Fibroblast of skin of left biceps (primary cell): ENCODE data around the gene PDE9A.
"Not testable (repeated sequence)": the region's sequence is repeated elsewhere in the genome, so short reads cannot be mapped to it uniquely, and the experiment has no call there.

Experiments
- DNase-seq, 2 experiments: peaks; one replicate each; pipeline ENCODE4 v3.0.0-alpha.2; 2013; ENCODE audit warnings: low read depth in 2 of 2

PDE9A gene

DNA sequence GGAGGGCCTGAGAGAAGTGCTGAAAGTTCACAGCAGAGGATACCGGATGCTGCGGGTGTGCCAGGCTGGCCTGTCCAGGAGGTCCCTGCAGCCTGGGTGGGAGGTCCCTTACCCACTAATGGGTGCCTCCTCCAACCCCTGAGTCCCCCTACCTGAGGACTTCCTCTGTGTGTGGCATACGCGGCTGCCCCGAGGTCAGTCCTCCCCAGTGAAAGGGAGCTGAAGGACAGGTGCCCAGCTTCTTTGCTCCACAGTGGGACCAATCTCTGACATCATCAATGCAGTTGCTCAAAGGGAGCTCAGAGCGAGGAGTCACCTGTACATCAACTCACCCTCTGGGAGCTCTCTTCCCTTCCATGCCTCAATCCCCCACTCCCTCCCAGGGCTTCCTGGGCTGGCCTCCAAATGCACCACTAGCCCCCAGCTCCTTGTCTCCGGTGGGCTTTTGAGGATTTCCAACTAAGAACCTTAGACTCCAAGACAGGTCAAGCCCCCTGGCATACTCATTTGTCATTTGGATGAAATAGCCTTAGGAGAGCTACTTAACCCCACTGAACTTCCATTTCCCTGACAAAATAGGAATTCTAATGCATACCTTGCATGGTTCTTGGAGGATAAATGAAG, 53.9 kb downstream of the PDE9A start:
- DNase-seq = no peak

DNA sequence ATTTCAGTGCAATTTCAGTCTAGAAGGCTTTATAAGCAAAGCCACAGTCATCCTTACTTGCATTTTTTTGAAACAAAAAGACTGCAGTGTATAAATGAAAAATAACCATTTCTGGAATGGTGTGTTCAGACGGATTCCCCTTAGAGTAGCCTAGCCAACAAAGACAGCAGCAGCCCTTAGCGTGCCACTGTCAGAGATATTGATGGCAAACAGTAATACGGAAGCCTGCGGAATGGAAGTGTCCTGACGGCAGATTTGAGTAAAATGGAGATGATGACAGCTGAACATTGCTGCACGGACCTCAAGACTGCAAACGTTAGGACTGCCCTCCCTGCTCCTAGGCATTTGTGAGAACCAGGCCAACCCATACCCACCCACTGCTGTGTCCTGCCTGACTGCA, 54.7 kb downstream of the PDE9A start:
- DNase-seq = no peak

DNA sequence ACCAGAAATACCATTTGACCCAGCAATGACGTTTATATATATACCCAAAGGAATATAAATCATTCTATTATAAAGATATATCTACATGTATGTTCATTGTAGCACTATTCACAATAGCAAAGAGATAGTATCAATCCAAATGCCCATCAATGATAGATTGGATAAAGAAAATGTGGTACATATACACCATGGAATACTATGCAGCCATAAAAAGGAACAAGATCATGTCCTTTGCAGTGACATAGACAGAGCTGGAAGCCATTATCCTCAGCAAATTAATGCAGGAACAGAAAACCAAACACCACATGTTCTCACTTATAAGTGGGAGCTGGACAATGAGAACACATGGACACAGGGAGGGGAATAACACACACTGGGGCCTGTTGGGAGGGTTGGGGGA, 55.5 kb downstream of the PDE9A start:
- DNase-seq = not testable (repeated sequence)

DNA sequence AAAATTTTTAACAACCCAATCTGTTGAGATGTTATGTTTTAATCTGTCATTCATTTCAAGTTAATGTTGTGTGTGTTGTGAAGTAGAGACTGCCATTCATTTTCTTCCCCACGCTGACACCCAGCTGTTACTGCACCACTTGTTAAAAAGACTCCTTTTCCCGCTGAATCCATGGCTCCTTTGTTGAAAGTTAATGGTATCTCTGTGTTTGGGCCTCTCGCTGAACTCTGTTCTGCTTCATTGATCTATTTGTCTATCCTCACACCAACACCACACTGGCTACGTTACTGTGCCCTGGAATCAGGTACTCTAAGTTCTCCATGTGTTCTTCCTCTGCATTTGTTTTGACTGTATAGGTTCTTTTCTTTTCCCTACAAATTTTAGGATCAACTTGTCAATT, 58.2 kb downstream of the PDE9A start:
- no peak for DNase-seq

DNA sequence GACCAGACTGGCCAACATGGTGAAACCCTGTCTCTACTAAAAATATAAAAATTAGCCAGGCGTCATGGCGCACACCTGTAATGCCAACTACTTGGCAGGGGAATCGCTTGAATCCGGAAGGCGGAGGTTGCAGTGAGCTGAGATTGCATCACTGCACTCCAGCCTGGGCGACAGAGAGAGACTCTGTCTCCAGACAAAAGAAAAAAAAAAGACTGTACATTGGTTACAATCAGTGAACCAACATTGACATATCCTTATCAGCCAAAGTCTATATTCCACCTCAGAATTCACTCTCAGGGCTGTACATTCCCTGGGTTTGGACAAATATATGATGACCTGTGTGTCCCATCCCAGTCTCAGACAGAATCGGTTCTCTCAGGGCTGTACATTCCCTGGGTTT, 62.0 kb downstream of the PDE9A start:
- DNase-seq = not testable (repeated sequence)

DNA sequence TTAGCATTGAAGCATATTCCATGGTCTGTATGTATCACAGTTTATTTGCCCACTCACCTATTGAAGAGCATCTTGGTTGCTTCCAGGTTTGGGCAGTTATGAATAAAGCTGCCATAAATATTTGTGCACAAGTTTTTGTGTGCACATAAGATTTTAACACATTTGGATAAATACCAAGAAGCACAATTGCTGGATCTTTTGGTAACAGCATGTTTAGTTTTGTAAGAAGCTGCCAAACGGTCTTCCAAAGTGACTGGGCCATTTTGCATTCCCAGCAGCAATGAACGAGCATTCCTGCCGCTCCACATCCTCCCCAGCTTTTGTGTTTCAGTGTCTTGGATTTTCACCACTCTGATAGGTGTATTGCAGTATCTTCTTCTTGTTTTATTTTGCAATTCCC, 62.7 kb downstream of the PDE9A start:
- DNase-seq = no peak

DNA sequence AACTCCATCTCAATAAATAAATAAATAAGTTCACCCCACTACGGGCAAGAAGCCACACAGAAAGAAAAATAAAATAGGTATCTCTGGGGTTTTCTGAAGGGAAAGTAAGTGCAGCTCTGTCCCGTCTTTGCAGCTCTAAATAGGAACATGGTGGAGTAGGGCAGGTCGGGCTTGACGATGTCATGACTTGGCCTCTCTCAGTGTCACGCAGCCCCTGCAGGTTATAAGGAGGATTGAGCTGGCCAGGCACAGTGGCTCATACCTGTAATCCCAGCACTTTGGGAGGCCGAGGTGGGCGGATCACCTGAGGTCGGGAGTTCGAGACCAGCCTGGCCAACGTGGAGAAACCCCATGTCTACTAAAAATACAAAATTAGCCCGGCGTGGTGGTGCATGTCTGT, 67.1 kb downstream of the PDE9A start:
- not testable (repeated sequence) for DNase-seq

DNA sequence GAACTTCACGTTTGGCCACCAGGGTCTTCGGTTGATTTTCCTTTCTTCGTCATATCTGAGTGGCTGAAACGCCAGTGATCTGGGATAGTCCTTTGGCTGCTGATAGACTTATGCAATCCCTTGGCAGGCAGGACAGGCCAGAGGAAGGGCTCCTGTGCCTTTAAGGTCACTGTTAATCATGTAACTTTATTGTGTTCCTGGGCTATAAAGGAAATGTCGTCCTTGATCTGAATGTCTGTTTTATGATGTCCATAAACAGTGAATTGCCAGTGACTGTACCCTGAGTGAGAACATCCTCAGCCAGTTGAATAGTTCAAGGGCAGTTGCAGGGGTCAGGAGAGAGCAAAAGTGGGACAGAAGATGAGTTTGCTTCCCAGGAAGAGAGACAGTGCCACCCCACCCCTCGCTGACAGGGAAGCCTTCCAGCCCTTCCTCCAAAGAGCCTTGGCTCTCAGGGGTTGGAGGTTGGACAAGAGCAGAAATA, 68.0 kb downstream of the PDE9A start:
- no peak for DNase-seq

DNA sequence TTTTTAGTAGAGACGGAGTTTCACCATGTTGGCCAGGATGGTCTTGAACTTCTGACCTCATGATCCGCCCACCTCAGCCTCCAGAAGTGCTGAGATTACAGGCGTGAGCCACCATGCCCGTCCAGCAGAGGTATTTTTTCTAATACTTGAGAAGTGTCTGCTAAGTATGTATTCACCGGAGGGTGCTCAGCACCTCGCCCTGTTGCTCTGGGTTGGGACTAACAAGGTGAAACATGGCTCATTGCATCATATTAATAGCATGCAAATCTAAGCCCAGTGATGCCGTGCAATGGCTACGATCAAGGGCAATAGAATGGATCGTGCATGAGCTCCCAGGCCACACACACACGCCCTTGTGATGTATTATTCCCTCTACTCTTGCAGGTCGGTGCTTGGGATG, 68.7 kb downstream of the PDE9A start:
- no peak for DNase-seq

DNA sequence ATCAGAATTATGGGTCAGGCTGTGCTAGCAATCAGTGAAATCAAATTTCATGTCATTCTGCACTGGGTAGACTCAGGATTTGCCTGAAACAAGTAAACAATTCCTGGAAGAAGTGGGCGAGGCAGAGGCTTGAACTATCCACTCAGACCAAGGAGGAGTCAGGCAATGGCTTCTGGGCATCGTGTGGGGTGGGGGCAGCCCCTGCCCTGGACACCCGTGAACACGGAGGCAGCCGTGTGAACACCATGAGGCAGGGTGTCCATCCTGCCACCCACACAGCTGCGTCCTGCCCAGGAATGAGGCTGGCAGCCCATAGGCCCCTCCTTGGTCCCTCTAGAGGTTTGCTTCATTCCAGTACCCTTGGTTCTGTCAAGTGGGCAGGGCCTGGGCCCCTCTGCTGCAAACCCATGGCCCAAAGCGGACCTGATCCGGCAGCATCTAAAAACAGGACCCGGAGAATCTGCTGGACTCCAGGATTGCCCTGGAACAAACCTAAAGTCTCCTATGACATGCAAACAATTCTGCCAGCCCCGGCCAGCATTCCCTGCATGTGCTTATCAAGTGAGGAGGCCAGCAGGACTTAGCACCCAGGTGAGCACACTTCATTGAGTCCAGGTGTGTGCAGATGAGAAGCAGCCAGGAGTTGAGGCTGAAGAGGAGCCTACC, 69.5 kb downstream of the PDE9A start:
- no peak for DNase-seq

DNA sequence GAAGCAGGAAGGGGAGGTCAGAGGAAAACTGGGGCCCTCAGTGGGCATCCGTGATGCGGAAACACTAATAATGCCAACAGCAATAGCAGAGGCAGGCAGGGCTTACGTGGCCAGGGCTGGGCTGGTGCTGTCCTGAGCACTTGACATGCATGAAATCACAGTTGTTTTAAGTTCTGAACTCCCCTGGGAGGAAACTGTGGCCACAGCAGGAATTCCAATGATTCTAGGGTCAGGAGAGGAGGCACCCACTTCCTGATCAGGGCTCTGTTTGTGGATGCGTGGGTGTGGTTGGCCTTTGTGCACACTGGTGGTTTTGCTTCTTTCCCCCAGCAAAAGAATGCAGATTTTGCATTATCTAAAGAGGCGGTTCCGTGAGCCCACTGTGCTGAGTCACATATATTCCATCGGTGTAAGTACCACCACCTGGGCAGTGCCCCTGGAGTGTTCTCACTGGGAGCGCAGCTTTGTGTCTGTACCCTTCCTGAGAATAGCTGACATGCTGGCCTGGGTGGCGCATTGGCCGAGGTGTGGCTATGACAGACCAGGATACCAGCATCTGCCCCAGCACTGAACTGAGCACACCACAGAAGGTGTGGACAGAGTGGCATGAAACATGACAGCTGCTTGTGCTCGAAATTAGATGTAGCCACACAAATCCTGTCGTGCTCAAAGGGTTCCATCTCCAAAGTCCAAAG, 71.0 kb downstream of the PDE9A start:
- DNase-seq = peak in 1 of 2 experiments; percentile 8

DNA sequence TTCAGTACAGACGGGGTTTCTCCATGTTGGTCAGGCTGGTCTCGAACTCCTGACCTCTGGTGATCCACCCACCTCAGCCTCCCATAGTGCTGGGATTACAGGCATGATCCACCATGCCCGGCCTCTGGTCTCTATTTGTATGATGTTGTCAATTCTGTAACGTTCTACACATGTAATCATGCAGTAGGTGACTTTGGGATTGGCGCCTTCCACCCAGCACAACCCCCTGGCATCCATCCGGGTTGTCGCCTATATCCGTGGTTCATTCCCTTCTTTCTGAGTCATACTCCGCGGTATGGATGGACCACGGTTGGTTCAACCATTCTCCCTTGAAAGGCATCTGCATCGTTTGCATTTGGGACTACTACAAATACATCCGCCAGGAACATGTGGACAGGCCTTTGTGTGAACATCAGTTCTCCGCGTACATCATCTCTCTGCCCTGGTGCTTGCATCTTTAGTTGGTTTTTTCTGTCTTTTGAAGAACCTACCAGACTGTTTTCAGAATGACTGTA, 72.1 kb downstream of the PDE9A start:
- no peak for DNase-seq

DNA sequence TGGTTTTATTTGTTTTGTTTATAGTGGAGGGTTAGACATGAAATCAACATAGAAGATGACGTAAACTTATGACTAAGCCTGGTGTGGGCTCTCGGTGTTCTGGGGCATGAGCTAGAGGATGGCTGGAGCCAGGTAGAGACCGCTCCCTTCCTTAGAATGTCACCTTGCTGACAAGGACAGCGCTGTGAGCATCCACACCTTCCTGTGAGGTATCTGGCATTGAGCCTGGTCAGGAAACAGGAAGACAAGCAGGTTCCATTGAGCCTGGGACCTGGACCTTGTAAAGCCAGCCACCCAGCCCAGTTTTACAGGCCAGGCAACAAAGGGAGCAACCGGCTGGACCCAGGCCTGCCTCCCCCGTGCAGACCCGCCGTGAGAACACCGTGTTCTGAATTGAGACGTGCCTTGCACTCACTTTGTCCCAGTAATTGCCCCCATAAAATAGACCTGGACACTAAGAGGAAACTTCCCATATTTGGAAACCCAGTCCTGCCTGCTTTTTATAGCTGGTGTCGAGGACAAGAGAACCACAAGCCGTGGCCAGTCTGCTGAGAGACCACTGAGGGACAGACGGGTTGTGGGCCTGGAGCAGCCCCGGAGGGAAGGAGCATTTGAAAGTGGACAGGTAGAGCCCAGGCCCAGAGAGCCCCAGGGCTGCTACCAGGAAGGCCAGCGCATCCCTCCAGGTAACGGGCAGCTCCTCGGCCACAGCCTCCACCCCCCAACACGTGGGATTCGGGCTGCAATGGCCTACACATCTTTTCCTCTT, 78.0 kb downstream of the PDE9A start:
- DNase-seq = no peak

DNA sequence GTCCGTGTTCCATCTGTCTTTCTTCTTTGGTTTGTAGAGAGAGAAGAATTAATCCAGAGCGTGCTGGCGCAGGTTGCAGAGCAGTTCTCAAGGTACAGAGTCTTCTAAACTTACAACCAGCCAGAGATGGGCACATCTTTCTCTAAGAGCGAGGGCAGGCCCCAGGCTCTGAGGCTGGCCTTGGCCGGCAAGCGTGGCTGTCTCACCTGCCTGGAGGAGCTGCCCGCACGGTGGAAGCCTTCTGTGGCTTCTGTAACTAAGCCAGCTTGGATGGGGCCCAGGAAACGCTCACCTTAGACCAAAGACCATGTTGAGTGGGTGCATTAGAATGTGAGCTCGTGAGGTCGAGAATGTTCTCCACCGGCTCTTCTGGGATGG, 78.6 kb downstream of the PDE9A start:
- DNase-seq = no peak

DNA sequence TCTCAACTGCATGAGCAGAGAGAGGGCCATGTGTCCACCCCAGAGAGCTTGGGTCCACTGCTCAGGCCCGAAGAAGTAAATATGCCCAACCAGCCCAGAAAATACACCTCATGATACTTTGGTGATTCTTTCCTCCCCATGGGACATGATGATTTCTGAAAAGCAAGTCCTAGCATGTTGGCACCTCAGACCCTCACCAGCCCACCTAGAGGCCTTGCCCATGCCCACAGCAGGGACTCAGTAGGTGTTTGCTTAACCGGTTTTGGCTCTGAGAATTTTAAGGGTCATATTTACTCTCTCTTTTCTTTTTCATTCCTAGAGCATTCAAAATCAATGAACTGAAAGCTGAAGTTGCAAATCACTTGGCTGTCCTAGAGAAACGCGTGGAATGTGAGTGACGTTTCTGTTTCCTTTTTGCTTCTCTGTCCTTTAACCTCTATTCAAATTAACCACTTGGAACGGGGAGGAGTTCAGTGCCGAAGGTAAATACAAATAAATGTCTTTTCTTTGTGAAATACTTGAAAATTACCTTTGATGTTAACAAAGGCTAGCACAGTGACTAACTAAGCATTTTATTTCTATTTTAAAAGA, 79.7 kb downstream of the PDE9A start:
- no peak for DNase-seq

DNA sequence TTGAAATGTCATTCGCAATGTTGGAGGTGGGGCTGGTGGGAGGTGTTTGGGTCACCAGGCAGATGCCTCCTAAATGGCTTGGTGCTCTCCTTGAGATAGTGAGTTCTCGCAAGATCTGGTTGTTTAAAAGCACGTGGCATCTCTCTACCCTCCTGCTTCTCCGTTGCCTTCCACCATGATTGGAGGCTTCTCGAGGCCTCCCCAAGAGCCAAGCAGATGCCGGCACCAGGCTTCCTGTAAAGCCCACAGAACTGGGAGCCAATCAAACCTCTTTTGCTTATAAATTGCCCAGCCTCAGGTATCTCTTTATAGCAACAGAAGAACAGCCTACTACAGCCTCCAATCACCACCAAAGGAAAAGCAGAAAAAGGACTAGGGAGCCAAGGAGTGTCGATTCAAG, 80.5 kb downstream of the PDE9A start:
- DNase-seq = no peak

DNA sequence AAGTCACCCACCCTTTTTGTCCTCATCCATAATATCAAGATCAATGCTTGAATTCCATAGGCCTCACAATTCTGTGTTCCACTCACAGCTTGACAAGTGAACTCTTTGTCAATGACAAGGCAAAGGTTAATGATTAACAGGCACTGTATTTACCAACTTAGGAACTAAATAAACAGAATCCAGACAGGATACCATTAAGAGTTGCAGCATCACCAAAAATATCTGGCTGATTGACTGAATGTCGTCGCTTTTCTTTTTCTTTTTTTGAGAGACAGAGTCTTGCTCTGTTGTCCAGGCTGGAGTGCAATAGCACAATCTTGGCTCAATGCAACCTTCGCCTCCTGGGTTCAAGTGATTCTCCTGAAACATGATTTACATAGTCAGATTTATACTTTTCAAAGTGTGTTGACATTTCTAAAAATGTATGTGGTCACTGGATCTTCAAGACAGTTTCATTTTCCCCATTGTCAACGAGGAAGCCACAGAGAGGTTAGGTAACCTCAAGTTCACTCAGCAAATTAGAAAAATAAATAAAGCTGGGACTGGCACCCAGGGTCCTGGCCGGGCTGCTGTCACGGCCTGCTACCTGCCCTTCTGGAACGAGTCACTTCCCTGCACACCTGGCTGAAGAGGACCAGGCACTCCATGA, 81.0 kb downstream of the PDE9A start:
- DNase-seq = no peak

DNA sequence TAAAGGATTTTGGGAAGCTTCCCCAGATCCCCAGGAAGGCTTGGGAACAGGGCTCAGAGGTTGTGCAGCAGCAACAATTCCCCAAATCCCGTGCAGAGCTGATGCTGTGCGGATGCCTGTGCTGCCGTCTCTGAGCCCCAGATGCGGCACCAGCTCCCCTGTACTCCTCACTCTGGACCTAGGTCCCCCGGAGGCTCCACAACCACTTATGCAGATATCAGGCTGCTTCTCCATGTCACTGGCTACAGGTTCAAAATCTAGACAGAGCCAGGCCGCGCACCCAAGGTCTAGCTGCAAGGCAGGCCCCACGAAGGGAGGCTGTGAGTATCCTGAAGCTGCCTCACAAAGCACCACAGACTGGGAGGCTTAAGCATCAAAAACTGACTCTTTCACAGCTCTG, 81.6 kb downstream of the PDE9A start:
- no peak for DNase-seq

DNA sequence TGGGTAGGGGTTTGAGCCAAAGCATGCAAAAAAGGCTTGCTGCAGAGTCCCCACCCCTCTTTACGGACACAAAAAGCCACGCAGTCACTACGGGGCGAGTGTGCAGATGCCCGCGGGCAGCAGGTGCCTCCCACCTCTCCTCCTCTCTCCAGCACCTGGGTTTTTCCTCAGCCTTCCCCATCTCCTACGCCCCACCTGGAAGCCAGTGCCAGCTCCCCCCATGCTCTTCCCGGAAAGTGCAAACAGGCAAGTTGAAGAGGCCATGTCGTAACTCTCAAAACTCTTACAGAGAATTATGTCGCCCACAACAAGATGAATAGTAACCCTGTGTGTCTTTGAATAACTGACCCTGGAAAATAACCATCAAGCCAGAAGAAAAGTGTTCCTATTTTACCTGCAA, 82.5 kb downstream of the PDE9A start:
- no peak for DNase-seq

DNA sequence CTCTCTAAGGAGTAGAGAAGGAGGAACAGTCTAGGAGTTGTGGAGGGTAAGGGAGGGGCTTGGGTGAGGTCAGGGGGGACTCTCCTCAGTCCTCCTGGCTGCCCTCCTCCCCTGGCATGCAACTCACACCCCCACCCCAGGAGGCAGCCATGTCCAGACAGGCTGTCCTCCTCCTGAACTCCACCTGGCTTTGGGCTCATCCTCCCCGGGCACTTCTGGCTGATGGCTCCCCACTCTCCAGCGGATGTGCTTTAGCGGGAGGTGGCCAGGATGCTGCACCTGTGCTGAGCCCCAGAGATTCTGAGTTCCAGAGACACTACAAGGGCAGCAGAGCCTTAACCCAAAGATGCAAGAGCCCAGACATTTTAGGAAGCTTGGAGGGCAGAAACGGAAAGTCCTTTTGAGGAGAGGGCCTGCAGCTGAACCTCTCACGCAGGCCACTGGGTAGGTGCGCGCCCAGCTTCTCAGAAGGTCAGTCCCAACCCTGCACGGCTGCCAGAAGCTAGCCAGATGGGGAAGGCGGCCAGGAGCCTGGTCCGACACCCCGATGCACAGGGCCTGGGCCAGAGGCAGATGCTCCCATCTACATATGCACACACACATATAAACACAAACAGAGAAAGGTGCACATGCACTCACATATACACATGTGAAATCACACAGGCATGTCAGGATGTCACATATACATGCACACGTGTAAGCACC, 83.4 kb downstream of the PDE9A start:
- no peak for DNase-seq
